Measurements from ENCODE around the gene BARHL1.

DNA sequence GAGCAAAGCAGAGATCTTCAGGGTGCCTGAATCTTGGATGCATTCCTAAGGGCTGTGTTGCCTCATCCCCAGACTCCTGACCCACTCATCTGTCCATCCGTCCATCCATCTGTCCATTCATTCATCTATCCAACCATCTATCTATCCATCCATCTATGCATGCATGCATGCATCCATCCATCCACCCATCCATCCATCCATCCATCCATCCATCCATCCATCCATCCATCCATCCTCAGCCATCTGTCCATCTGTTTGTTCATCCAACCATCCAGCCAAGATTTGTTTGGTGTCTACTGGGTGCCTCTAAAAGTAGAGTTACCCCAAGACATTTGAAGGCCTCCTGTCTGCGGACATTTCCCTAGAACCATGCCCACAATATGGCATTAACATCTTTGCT, 27.7 kb upstream of the BARHL1 start:
- TF ChIP-seq POLR2A (IDR thresholded peaks at IDR 0.05): no peak
- TF ChIP-seq, protein P1, sequence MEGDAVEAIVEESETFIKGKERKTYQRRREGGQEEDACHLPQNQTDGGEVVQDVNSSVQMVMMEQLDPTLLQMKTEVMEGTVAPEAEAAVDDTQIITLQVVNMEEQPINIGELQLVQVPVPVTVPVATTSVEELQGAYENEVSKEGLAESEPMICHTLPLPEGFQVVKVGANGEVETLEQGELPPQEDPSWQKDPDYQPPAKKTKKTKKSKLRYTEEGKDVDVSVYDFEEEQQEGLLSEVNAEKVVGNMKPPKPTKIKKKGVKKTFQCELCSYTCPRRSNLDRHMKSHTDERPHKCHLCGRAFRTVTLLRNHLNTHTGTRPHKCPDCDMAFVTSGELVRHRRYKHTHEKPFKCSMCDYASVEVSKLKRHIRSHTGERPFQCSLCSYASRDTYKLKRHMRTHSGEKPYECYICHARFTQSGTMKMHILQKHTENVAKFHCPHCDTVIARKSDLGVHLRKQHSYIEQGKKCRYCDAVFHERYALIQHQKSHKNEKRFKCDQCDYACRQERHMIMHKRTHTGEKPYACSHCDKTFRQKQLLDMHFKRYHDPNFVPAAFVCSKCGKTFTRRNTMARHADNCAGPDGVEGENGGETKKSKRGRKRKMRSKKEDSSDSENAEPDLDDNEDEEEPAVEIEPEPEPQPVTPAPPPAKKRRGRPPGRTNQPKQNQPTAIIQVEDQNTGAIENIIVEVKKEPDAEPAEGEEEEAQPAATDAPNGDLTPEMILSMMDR (IDR thresholded peaks at IDR 0.05): no peak

All from Peyer's patch (tissue), 4 donors.